Measurements from ENCODE around the gene NFIB. TPM values are rescaled to one million over a fixed set of nuclear protein-coding genes. Genes with fewer than 3 reads are reported as not detected.

Gene NFIB
- total and polyA plus RNA-seq, 2 of the 8 experiments (the other 6 are each of a cell fraction or from before 2014, with no cell fraction given), result 2.6 to 13.1 TPM

GRCh38 chr9:14358523-14358922 is 44.6 kb upstream of the NFIB start (continued):
- TF ChIP-seq, protein P1, sequence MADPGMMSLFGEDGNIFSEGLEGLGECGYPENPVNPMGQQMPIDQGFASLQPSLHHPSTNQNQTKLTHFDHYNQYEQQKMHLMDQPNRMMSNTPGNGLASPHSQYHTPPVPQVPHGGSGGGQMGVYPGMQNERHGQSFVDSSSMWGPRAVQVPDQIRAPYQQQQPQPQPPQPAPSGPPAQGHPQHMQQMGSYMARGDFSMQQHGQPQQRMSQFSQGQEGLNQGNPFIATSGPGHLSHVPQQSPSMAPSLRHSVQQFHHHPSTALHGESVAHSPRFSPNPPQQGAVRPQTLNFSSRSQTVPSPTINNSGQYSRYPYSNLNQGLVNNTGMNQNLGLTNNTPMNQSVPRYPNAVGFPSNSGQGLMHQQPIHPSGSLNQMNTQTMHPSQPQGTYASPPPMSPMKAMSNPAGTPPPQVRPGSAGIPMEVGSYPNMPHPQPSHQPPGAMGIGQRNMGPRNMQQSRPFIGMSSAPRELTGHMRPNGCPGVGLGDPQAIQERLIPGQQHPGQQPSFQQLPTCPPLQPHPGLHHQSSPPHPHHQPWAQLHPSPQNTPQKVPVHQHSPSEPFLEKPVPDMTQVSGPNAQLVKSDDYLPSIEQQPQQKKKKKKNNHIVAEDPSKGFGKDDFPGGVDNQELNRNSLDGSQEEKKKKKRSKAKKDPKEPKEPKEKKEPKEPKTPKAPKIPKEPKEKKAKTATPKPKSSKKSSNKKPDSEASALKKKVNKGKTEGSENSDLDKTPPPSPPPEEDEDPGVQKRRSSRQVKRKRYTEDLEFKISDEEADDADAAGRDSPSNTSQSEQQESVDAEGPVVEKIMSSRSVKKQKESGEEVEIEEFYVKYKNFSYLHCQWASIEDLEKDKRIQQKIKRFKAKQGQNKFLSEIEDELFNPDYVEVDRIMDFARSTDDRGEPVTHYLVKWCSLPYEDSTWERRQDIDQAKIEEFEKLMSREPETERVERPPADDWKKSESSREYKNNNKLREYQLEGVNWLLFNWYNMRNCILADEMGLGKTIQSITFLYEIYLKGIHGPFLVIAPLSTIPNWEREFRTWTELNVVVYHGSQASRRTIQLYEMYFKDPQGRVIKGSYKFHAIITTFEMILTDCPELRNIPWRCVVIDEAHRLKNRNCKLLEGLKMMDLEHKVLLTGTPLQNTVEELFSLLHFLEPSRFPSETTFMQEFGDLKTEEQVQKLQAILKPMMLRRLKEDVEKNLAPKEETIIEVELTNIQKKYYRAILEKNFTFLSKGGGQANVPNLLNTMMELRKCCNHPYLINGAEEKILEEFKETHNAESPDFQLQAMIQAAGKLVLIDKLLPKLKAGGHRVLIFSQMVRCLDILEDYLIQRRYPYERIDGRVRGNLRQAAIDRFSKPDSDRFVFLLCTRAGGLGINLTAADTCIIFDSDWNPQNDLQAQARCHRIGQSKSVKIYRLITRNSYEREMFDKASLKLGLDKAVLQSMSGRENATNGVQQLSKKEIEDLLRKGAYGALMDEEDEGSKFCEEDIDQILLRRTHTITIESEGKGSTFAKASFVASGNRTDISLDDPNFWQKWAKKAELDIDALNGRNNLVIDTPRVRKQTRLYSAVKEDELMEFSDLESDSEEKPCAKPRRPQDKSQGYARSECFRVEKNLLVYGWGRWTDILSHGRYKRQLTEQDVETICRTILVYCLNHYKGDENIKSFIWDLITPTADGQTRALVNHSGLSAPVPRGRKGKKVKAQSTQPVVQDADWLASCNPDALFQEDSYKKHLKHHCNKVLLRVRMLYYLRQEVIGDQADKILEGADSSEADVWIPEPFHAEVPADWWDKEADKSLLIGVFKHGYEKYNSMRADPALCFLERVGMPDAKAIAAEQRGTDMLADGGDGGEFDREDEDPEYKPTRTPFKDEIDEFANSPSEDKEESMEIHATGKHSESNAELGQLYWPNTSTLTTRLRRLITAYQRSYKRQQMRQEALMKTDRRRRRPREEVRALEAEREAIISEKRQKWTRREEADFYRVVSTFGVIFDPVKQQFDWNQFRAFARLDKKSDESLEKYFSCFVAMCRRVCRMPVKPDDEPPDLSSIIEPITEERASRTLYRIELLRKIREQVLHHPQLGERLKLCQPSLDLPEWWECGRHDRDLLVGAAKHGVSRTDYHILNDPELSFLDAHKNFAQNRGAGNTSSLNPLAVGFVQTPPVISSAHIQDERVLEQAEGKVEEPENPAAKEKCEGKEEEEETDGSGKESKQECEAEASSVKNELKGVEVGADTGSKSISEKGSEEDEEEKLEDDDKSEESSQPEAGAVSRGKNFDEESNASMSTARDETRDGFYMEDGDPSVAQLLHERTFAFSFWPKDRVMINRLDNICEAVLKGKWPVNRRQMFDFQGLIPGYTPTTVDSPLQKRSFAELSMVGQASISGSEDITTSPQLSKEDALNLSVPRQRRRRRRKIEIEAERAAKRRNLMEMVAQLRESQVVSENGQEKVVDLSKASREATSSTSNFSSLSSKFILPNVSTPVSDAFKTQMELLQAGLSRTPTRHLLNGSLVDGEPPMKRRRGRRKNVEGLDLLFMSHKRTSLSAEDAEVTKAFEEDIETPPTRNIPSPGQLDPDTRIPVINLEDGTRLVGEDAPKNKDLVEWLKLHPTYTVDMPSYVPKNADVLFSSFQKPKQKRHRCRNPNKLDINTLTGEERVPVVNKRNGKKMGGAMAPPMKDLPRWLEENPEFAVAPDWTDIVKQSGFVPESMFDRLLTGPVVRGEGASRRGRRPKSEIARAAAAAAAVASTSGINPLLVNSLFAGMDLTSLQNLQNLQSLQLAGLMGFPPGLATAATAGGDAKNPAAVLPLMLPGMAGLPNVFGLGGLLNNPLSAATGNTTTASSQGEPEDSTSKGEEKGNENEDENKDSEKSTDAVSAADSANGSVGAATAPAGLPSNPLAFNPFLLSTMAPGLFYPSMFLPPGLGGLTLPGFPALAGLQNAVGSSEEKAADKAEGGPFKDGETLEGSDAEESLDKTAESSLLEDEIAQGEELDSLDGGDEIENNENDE (IDR thresholded peaks at IDR 0.05; ENCODE audit: insufficient replicate concordance, low read length), result no peak
- TF ChIP-seq EP300 (IDR thresholded peaks at IDR 0.05; ENCODE audit: borderline replicate concordance in 1 of 2, low read depth in 2 of 2, low read length in 2 of 2) (no peak), BRCA1 (IDR thresholded peaks at IDR 0.05; ENCODE audit: low read depth, low read length) (no peak), TAF7 (optimal IDR thresholded peaks at IDR 0.05; ENCODE audit: borderline replicate concordance, low read depth, low read length) (no peak), SP1 (IDR thresholded peaks at IDR 0.05; ENCODE audit: low read depth, low read length) (no peak), ASH2L (IDR thresholded peaks at IDR 0.05; ENCODE audit: low read length) (no peak), JUND (IDR thresholded peaks at IDR 0.05; ENCODE audit: low read length) (no peak), ZNF274 (IDR thresholded peaks at IDR 0.05; ENCODE audit: borderline replicate concordance, extremely low read depth, low read length) (no peak), BCL11A (IDR thresholded peaks at IDR 0.05; ENCODE audit: low read depth in 2 of 2, low read length in 2 of 2) (no peak), CEBPB (IDR thresholded peaks at IDR 0.05; ENCODE audit: low read depth, low read length) (no peak), HDAC2 (IDR thresholded peaks at IDR 0.05; ENCODE audit: borderline replicate concordance in 1 of 2, low read depth in 2 of 2, low read length in 2 of 2) (no peak), HDAC6 (IDR thresholded peaks at IDR 0.05; ENCODE audit: low read depth, low read length) (no peak)
